Measurements from ENCODE around the gene ANKRD23.

DNA sequence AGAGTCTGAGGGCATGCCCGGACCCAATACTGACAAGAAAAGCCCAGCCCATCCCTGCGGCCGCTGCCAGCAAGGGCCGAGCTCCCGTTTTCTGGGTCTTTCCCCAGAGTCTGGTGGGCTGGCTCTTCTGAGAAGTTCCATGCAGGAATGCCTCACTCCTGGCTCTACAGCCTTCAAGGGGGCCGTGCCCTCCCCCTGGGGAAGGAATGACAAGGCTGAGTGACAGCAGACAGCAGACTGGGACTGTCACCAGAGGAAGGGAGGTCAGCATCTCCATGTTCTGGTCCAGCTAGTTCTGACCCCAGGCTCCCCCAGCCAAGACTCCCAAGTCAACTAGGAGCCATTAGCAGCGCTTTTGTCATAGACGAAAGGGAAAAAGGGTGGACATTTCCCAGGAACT lies 39.1 kb upstream of the ANKRD23 start:
- TF ChIP-seq POLR2AphosphoS5 (IDR thresholded peaks at IDR 0.05; ENCODE audit: low read depth, low read length) = no peak
- TF ChIP-seq FOXP2 (optimal IDR thresholded peaks at IDR 0.05; ENCODE audit: borderline replicate concordance, extremely low read depth, extremely low read length, insufficient read depth) = no peak

Measured in PFSK-1 (cell line).